ENCODE data around the gene PDRG1.
"Not testable (repeated sequence)": the region's sequence is repeated elsewhere in the genome, so short reads cannot be mapped to it uniquely, and the experiment has no call there.

PDRG1 gene

DNA sequence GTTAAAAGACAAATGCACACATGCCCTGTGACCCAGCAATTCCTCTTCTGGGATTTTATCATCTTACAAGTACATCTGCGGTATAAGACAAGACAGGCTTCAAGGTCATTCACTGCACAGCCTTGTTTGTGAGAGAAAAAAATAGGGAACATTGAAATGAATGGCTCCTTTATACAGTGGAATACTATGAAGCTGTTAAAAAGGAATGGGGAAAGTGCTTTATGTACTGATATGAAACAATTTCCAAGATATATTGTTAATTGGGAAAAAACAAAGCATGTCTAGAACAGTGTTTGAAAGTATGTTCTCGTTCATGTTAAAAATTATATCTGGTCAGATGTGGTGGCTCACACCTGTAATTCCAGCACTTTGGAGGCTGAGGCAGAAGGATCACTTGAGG lies 25.4 kb downstream of the PDRG1 start:
- no peak for TF ChIP-seq POLR2A (IDR thresholded peaks at IDR 0.05; ENCODE audit: low read depth, low read length)
- FAIRE-seq (no peak), DNase-seq (ENCODE audit: insufficient read length, low spot score) (no peak)

DNA sequence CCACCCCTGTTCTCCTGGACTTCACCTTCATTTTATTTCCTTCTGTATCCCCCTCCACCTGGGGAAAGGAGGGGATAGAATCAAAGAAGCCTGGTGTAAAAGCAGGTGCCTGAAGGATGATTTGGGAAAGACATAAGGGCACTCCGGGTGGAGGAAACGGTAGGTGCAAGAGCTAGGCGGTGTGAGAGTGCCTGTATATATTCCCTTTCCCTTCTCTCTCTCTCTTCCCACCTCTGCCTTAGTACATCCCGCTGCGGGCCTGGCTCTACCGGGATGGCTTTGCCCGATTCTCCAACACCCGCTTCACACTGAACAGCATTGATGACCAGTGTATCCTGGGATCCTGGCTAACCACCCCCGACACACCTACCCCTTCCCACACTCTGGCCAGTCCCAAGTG lies 26.2 kb downstream of the PDRG1 start:
- FAIRE-seq (no peak), DNase-seq (ENCODE audit: insufficient read length, low spot score) (no peak)
- no peak for TF ChIP-seq POLR2A (IDR thresholded peaks at IDR 0.05; ENCODE audit: low read depth, low read length)

DNA sequence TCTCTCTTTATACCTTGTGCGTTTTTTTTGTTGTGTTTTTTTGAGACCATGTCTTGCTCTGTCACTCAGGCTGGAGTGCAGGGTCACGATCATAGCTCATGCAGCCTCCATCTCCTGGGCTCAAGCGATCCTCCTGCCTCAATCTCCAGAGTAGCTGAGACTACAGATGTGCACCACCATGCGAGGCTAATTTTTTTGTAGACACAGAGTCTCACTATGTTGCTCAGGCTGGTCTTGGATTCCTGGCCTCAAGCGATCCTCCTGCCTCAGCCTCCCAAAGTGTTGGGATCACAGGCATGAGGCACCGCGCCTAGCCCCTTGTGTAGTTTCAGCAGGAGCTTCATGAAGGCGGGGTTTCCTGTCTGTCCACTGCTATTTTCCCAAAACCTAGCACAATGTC lies 27.3 kb downstream of the PDRG1 start:
- no peak for FAIRE-seq
- DNase-seq (ENCODE audit: insufficient read length, low spot score) = no peak
- TF ChIP-seq POLR2A (IDR thresholded peaks at IDR 0.05; ENCODE audit: low read depth, low read length) = no peak

DNA sequence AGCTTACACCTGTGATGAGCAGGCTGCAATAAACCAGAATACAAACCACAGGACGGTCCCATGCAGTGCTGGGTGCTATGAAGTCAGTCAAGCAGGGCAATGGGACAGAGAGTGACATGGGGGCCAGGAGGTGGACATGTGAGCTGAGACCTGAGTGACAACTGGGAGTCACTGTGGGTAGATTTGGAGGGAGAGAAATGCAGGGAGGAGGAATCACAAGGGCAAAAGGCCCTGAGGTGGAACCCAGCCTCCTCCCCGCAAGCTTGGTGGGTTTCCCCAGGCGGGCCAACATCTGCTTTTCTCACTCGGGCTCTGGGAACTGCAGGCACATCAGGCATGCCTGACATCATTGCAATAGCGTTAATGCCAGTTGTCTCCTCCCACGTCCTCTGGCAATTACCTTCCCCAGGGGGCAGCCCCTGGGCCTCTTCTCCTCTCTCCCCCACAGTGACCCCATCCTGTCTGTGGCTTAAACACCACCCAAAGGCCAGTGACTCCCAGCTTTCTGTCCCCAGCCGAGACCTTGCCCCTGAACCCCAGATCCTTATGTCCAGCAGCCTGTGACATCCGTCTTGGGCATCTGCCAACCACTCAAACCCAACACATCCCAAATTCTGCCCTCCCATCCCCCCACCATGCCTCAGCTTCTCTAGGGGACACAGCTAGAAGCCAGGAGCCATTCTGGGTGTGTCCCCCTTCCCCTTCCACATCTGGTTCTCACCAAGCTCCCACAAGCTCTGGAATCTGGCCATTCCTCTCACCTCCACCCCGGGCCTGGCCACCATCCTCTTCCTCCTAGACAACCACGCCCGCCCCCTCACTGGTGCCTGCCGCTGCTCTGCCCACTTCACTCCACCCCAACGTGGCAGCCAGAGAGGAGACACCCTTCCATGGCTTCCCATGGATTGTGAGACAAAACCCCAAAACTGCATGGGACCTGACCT lies 28.2 kb downstream of the PDRG1 start:
- DNase-seq (ENCODE audit: insufficient read length, low spot score) (no peak), FAIRE-seq (no peak)
- no peak for TF ChIP-seq POLR2A (IDR thresholded peaks at IDR 0.05; ENCODE audit: low read depth, low read length)

DNA sequence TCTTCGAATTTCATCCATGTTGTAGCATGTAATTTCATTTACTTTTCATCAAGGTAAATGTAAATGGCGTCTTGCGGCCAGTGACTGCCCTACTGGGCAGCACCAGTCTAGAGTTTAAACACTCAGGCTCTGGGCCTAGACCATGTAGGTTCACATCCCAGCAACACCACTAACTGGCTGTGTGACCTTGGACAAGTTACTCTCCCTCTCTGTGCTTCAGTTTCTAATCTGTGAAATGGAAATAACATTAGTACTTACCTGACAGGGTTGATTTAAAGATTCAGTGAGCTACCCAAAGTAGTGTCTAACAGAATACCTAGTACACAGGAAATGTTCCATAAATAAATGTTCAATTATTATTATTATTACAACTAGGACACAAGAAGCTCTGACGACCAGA lies 29.3 kb downstream of the PDRG1 start:
- DNase-seq (ENCODE audit: insufficient read length, low spot score) (no peak), FAIRE-seq (no peak)
- no peak for TF ChIP-seq POLR2A (IDR thresholded peaks at IDR 0.05; ENCODE audit: low read depth, low read length)

DNA sequence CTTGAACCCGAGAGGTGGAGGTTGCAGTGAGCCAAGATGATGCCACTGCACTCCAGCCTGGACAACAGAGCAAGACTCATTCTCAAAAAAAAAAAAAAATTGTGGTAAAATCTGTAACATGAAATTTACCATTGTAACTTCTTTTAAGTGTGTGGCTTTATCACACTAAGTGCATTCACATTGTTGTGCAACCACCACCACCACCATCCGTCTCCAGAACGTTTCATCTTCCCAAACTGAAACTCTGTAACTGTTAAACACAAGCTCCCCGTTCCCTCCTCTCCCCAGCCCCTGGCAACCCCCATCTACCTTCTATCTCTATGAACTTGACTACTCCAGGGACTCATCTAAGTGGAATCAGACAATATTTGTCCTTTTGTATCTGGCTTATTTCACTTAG lies 29.7 kb downstream of the PDRG1 start:
- FAIRE-seq (no peak), DNase-seq (ENCODE audit: insufficient read length, low spot score) (no peak)
- TF ChIP-seq POLR2A (IDR thresholded peaks at IDR 0.05; ENCODE audit: low read depth, low read length) = no peak

DNA sequence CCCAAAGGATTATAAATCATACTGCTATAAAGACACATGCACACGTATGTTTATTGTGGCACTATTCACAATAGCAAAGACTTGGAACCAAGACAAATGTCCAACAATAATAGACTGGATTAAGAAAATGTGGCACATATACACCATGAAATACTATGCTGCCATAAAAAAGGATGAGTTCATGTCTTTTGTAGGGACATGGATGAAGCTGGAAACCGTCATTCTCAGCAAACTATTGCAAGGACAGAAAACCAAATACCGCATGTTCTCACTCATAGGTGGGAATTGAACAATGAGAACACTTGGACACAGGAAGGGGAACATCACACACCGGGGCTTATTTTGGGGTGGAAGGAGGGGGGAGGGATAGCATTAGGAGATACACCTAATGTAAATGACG lies 30.4 kb downstream of the PDRG1 start:
- DNase-seq (ENCODE audit: insufficient read length, low spot score); FAIRE-seq: not testable (repeated sequence)

DNA sequence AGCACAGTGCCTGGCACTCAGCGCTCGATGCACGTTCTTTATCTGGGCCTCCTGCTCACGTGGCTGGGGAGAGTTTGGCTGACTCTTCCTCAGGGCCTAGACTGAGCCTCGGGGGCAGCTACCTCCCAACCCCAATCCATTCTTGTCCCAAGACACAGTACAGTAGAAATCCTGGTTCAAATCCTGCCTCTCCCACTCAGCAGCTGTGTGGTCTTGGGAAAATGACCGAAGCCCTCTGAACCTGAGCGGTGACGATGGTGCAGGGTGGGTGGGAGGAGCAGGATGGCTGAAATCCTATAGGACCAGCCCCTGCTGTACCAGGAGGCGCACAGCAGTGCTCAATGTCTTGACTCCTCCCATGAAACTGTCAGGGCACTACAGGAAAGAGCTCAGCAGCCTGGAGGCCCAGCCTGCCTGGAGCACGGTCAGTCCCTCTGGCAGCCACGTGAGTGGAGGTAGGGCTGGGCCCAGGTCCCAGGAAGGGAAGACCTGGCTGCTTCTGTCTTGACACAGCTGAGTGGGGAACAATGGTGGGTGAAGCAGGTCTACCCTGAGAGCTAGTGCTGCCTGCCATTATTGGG lies 31.5 kb downstream of the PDRG1 start:
- DNase-seq (ENCODE audit: insufficient read length, low spot score) (no peak), FAIRE-seq (no peak)
- TF ChIP-seq POLR2A (IDR thresholded peaks at IDR 0.05; ENCODE audit: low read depth, low read length) = no peak

DNA sequence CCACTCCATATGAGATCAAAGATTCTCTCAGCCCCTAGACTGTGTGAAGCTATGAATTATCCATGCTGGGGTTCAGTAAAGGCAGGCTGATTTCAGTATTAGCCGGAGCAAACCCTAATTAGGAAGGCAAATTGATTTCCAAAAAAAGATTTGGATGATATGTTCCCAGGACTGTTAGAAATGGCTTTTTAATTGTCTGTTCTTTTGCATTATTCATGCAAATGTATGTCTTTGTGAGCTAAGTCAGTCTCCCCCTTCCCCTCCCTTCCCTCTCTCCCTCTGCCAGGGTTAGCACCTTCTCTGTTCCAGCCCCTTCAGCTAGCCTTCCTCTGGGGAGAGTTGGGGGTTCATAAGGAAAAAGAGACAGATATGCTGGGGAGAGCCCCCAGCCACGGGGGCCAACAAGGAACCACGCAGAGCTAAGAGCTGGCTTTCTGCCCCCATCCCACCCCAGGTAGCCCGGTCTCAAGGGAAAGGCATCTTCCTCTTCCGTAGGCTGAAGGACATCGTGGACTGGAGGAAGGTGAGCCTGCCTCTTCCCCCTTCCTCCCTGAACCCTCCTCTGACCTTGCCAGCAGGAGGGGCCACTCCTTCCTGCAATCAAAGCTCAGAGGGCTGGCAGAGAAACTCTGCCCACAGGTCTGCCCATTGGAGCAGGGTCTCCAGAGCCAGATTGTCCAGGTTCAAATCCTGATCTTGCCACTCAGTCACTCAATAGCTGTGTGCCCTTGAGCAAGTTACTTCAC lies 32.3 kb downstream of the PDRG1 start:
- no peak for TF ChIP-seq POLR2A (IDR thresholded peaks at IDR 0.05; ENCODE audit: low read depth, low read length)
- DNase-seq (ENCODE audit: insufficient read length, low spot score) (no peak), FAIRE-seq (no peak)

DNA sequence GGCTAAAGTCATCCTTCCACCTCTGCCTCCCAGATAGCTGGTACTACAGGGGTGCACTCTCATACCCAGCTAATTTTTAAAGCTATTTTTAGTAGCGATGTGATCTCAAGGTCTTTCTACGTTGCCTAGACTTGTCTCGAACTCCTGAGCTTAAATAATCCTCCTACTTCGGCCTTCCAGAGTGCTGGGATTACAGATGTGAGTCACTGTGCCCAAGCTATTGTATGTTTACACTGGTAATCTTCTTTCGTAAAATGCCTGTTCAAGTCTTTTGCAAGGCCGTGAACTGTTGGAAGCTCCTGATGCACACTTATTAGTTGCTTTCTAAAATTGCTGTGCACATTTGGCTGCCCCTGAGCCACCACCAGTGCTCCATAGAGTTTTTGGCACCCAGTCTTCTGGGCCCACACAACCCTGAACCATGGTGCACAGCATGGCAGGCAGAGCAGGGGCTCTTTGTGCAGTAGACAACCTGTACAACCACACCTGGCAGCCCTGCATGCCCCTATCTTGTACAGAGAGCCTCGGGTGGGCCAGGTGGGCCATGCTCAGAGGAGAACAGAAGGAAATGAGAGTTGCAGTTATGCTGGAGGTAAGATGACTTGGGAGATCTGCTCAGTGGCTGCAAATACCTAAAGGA lies 33.3 kb downstream of the PDRG1 start:
- TF ChIP-seq POLR2A (IDR thresholded peaks at IDR 0.05; ENCODE audit: low read depth, low read length) = no peak
- FAIRE-seq (no peak), DNase-seq (ENCODE audit: insufficient read length, low spot score) (no peak)

DNA sequence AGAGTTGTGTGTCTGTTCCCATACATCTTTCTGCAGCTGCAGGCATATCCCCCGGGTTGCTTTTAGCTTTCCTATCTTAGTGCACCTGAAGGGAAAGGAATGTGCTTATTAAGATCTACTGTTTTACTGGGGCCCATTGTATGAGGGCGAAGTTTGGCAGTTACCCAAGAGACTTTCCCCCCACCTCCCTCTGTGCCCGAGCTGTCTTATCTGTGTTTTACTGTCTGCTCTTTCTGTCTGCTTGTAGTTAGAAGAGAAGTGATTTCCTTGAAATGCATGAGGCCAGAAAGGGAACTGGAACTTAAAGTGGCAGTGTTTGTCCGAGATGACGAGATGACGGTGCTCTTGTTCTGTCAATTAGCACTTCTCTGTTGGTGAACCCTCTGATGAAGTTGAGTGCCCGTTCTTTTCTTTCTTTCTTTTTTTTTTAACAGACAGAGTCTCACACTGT lies 33.9 kb downstream of the PDRG1 start:
- FAIRE-seq; DNase-seq (ENCODE audit: insufficient read length, low spot score): not testable (repeated sequence)

DNA sequence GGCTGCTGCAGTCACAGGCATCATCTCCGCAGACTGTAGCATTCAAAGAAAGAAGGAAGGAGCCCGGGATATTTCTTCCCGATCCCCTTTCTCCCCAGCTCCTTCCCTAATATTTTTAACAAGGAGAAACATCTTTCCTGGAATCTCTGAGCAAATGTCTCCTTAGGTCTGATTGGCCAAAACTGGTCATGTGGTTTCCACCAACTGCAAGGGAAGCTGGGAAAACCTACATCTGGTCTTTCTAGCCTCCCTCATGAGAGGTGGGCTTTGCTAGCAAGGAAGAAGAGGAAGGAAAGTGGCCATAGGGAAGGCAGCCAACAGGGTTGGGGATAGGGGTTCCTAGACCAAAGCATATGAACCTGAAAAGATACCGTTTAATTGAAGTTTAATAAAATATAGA lies 35.1 kb downstream of the PDRG1 start:
- TF ChIP-seq POLR2A (IDR thresholded peaks at IDR 0.05; ENCODE audit: low read depth, low read length) = no peak
- DNase-seq (ENCODE audit: insufficient read length, low spot score) (no peak), FAIRE-seq (no peak)

DNA sequence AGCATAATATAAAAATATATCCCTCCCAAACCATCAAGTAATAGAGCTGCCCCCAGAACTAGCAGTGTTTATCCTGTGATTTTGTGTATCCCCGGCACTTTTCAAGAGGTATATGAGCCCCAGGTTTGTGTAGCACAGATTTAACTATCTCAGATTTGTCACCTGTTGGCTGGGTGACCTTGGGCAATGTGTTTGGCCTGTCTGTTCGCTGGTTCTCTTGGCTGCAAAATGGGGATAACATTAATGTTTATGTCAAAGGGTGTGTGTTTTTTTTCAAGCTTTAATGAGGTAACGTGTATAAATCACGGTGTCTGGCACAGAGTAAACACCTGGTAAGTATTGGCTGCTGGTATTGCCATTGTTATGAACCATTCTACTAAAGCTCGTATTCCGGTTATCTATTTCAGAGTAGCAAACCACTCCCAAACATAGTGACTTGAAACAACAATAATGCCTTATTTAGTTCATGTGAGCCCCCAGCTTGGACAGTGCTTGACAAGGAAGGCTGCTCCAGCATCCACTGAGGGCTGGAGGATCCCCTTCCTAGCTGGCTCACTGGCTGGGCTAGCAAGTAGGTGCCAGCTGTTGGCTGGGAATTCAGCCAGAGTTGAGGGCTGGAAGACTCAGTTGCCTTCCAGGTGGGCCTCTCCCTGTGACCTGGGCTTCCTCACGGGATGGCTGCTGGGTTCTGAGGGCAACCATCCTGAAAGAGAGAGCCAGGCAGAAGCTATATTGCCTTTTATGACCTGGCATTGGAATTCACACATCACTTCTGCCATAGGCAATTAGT lies 36.2 kb downstream of the PDRG1 start:
- no peak for TF ChIP-seq POLR2A (IDR thresholded peaks at IDR 0.05; ENCODE audit: low read depth, low read length)
- DNase-seq (ENCODE audit: insufficient read length, low spot score) = no peak
- FAIRE-seq = no peak
